ENCODE results near the gene C13orf46. TPM values are rescaled to one million over a fixed set of nuclear protein-coding genes. Genes with fewer than 3 reads are reported as not detected.
"Not testable (repeated sequence)": the region's sequence is repeated elsewhere in the genome, so short reads cannot be mapped to it uniquely, and the experiment has no call there.

C13orf46 gene
- total RNA-seq, 3 donors from 2014 or later, result 0.16 to 0.73 (median 0.66) TPM

DNA sequence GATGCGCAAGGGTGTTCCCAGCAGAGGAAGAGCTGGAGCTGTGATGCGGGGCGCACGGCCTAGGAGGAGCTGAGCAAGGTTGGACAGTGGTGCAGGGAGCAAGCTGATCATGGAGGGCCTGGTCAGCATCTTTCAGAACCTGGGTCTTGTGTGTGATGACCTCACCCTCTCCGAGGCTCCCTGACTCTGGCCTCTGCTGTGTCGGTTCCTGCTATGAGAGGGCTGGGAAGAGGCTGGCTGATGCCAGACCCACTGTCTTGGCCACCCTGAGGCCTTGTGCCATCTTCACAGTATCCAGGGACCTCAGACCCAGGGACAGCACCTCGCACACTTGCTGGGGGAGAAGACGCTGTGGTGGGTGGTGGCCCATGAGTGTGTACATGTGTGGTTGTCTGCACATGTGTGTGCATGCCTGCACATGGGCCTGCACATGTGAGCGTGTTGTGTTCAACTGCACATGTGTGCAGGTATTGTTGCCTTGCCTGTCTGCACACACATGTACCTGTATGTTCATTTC is 16.5 kb upstream of the C13orf46 start:
- no peak overlapping the region for H3K4me3 ChIP-seq
- intact Hi-C loops (cut with DNase I; ENCODE audit: low total_unique reads), result no loop called here
- H3K27me3 ChIP-seq, result no peaks in the 10 kb centered on the region
- H3K4me1 ChIP-seq, result no peaks in the 10 kb centered on the region
- no peaks in the 10 kb centered on the region for H3K9me3 ChIP-seq
- DNase-seq (ENCODE audit: low spot score in 2 of 2), result no peak
- no peaks in the 10 kb centered on the region for H3K36me3 ChIP-seq
- H3K27ac ChIP-seq, result no peak overlapping the region
- TF ChIP-seq POLR2AphosphoS5 (IDR thresholded peaks at IDR 0.05) (no peak), POLR2A (IDR thresholded peaks at IDR 0.05) (no peak)

DNA sequence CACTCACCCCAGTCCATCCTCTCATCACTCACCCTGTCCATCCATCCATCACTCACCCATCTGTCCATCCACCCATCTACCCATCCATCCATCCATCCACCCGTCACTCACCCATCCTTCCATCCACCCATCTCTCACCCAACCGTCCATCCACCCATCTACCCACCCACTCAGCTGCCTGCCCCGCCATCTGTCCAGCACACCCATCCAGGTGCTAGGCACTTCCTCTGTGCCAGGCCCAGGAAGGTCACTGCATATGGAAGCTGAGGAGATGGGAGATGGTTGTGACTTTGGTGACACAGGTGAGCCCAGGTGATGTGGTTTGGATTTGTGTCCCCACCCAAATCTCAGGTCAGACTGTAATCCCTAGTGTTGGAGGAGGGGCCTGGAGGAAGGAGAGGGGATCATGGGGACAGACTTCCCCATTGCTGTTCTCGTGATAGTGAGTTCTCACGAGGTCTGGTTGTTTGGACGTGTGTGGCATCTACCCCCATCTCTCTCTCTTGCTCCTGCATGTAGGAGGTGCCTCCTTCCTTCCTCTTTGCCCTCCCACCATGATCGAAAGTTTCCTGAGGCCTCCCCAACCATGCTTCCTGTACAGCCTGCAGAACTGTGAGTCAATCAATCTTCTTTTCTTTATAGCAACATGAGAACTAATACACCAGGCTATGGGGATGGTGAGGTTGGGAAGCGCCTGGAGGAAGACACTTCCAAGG is 15.9 kb upstream of the C13orf46 start:
- no peak for DNase-seq (ENCODE audit: low spot score in 2 of 2)
- TF ChIP-seq POLR2AphosphoS5 (IDR thresholded peaks at IDR 0.05) (no peak), POLR2A (IDR thresholded peaks at IDR 0.05) (no peak)
- intact Hi-C loops (cut with DNase I; ENCODE audit: low total_unique reads), result no loop called here
- H3K9me3 ChIP-seq, result no peaks in the 10 kb centered on the region
- H3K4me1 ChIP-seq, result no peaks in the 10 kb centered on the region
- H3K4me3 ChIP-seq, result no peak overlapping the region
- no peak overlapping the region for H3K27ac ChIP-seq
- H3K27me3 ChIP-seq, result no peaks in the 10 kb centered on the region
- no peaks in the 10 kb centered on the region for H3K36me3 ChIP-seq

DNA sequence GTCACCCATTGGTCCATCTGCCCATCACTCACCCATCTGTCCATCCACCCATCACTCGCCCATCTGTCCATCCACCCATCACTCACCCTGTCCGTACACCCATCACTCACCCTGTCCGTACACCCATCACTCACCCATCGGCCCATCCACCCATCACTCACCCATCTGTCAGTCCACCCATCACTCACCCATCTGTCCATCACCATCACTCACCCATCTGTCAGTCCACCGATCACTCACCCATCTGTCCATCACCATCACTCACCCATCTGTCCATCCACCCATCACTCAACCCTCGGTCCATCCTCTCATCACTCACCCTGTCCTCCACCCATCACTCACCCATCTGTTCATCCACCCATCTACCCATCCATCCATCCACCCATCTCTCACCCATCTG is 15.0 kb upstream of the C13orf46 start:
- intact Hi-C loops (cut with DNase I; ENCODE audit: low total_unique reads); H3K27me3 ChIP-seq; H3K27ac ChIP-seq; H3K36me3 ChIP-seq; H3K4me1 ChIP-seq; H3K4me3 ChIP-seq; DNase-seq (ENCODE audit: low spot score in 2 of 2); H3K9me3 ChIP-seq: not testable (repeated sequence)

DNA sequence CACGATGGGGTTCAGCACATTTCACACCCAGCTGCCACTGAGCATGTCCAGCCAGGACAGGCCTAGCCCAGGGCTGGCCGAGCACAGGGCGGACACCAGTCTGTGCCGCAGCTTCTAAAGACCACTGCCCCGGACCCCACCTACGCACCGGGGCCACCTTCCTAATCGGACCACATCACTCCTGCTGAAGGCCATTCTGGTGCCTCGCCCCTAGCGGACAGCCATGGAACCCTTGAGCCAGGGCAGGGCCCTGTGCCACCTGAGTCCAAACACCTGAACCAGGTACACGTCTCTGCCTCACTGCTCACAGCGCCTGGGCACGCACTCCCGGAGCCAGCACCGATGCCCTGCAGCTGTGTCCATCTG is 8.4 kb upstream of the C13orf46 start:
- no peaks in the 10 kb centered on the region for H3K27me3 ChIP-seq
- peak in 1 of 2 donors; percentile 43 for DNase-seq (ENCODE audit: low spot score in 2 of 2)
- intact Hi-C loops (cut with DNase I; ENCODE audit: low total_unique reads), result no loop called here
- TF ChIP-seq, protein P1, sequence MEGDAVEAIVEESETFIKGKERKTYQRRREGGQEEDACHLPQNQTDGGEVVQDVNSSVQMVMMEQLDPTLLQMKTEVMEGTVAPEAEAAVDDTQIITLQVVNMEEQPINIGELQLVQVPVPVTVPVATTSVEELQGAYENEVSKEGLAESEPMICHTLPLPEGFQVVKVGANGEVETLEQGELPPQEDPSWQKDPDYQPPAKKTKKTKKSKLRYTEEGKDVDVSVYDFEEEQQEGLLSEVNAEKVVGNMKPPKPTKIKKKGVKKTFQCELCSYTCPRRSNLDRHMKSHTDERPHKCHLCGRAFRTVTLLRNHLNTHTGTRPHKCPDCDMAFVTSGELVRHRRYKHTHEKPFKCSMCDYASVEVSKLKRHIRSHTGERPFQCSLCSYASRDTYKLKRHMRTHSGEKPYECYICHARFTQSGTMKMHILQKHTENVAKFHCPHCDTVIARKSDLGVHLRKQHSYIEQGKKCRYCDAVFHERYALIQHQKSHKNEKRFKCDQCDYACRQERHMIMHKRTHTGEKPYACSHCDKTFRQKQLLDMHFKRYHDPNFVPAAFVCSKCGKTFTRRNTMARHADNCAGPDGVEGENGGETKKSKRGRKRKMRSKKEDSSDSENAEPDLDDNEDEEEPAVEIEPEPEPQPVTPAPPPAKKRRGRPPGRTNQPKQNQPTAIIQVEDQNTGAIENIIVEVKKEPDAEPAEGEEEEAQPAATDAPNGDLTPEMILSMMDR (IDR thresholded peaks at IDR 0.05), result no peak
- TF ChIP-seq POLR2AphosphoS5 (IDR thresholded peaks at IDR 0.05), result no peak
- TF ChIP-seq POLR2A (IDR thresholded peaks at IDR 0.05), result no peak
- no peaks in the 10 kb centered on the region for H3K9me3 ChIP-seq
- no peaks in the 10 kb centered on the region for H3K36me3 ChIP-seq
- H3K4me1 ChIP-seq, result no peaks in the 10 kb centered on the region
- no peak overlapping the region for H3K4me3 ChIP-seq
- no peak overlapping the region for H3K27ac ChIP-seq

DNA sequence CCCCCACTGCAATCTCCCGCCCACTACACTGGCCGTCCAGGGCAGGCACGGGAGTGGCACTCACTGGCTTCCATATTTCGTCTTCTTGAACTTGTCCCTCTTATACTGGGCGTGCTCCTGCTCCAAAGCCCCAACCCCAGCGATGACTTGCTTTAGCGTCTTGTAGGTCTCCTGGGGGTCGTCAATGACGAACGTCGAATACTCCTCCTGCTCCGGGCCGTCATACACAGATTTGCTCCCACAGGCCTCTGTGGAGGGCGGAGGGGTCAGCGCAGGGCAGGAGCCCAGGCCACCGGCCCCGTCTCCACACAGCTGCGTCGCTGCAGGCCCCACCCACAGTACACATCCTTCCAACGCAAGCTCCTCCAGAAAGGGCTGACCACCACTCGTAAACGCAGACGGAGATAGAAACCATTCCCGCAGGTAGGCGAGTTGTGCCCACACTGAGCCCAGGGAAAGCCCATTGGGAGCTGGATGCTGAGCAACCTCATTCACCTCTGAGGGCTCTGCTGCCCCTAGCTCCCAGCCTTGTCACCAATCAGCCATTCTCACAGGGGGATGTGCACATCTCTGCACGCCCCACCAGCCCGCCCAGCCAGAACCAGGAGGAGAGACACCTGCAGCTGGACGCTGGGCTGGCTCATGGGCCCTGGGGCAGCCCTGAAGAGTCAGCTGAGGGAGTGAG is 7.9 kb upstream of the C13orf46 start:
- peak in 1 of 2 donors; percentile 36 for DNase-seq (ENCODE audit: low spot score in 2 of 2)
- H3K27ac ChIP-seq, result peak overlapping the region in 1 of 2 donors; percentile 44
- no peaks in the 10 kb centered on the region for H3K4me1 ChIP-seq
- no peaks in the 10 kb centered on the region for H3K36me3 ChIP-seq
- H3K4me3 ChIP-seq, result no peak overlapping the region
- H3K9me3 ChIP-seq, result no peaks in the 10 kb centered on the region
- H3K27me3 ChIP-seq, result no peaks in the 10 kb centered on the region
- intact Hi-C loops (cut with DNase I; ENCODE audit: low total_unique reads), result no loop called here
- TF ChIP-seq POLR2A (IDR thresholded peaks at IDR 0.05) (no peak), POLR2AphosphoS5 (IDR thresholded peaks at IDR 0.05) (no peak)
- TF ChIP-seq, protein P1 (IDR thresholded peaks at IDR 0.05), result no peak

DNA sequence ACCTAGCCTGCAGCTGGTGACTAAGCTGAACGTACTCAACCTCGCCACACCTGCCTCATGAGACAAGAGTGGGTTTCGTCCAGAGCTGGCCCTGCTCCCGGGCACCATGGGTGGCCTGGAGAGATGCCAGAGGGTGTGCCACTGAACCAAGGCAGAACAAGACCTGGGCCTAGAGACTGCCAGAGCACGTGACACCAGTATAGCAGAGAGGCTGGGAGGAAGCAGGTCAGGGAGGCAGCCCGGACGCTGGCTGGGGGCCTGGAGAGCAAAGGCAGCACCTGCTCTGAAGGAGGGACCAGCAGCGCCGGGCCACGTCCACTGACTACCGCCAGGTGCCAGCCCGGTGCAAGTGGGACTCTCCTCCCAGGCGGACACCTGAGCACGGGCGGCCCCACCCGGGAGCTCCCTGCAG is 7.3 kb upstream of the C13orf46 start:
- TF ChIP-seq, protein P1 (IDR thresholded peaks at IDR 0.05), result no peak
- TF ChIP-seq POLR2AphosphoS5 (IDR thresholded peaks at IDR 0.05) (peak in 2 of 3 donors; percentile 21 to 39), POLR2A (IDR thresholded peaks at IDR 0.05) (no peak)
- H3K27ac ChIP-seq, result peak overlapping the region; percentile 44 to 59
- H3K36me3 ChIP-seq, result no peaks in the 10 kb centered on the region
- no peaks in the 10 kb centered on the region for H3K27me3 ChIP-seq
- no peak overlapping the region for H3K4me3 ChIP-seq
- intact Hi-C loops (cut with DNase I; ENCODE audit: low total_unique reads), result no loop called here
- DNase-seq (ENCODE audit: low spot score in 2 of 2), result peak; percentile 81 to 88
- H3K4me1 ChIP-seq, result no peaks in the 10 kb centered on the region
- no peaks in the 10 kb centered on the region for H3K9me3 ChIP-seq
